Amniotic stem cell (primary cell): Measurements from ENCODE around the gene MBOAT7.
"Not testable (repeated sequence)": the region's sequence is repeated elsewhere in the genome, so short reads cannot be mapped to it uniquely, and the experiment has no call there.

Experiments
- DNase-seq: peaks from one replicate; lab custom pipeline; 2025; lab: John Stamatoyannopoulos, UW

MBOAT7 gene, protein sequence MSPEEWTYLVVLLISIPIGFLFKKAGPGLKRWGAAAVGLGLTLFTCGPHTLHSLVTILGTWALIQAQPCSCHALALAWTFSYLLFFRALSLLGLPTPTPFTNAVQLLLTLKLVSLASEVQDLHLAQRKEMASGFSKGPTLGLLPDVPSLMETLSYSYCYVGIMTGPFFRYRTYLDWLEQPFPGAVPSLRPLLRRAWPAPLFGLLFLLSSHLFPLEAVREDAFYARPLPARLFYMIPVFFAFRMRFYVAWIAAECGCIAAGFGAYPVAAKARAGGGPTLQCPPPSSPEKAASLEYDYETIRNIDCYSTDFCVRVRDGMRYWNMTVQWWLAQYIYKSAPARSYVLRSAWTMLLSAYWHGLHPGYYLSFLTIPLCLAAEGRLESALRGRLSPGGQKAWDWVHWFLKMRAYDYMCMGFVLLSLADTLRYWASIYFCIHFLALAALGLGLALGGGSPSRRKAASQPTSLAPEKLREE

DNA sequence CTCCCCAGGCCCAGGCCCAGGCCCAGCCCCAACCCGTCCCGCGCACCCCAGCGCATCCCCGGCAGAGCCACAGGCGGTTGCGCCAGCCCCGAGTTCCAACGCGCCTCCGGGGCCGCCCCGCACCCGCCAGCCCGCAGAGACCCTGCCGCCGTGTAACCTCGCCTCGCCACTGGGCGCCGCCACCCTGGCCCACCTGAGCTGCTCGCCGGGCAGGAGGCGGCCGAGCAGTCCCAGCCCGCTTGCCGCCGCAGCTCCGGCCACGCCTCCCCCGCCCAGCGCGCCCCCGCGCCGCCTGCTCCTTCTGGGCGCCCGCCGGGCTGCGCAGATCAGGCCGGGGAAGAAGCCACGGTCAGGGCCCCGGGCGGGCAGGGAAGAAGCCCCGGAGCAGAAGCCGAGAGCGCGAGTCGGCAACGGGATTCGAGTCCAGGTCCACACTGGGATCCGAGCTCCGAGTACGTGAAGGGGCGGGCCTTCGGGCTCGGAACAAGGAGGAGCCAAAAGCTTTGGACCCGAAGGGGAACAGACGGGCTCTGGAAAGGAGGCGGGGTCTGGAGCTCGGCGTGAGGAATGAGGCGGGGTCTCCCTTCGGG lies at the start of gene MBOAT7:
Gene MBOAT7 (minus strand): TSS at position 436 of the 590 bp plus-strand sequence. CDS start 1,072 bp downstream, outside the sequence.
- DNase-seq, result no peak

DNA sequence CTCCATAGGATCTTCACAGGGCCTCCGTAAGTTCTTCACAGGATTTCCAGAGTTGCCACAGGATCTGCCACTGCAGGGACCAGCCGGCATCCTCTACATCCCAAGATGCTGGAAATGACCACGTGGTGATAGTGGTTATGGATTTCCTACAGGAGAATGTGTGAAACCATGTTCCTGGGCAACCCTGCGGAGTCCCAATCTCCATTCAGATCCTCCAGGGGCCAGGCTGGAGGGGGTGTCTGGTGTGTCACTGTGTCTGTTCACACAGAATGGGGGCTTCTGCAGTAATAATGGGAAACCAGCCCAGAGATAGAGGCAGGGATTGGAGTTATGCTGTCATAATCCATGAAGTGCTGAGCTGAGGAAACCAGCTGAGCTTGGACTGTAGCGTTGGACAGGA lies 44.6 kb upstream of the MBOAT7 start:
- DNase-seq, result no peak

DNA sequence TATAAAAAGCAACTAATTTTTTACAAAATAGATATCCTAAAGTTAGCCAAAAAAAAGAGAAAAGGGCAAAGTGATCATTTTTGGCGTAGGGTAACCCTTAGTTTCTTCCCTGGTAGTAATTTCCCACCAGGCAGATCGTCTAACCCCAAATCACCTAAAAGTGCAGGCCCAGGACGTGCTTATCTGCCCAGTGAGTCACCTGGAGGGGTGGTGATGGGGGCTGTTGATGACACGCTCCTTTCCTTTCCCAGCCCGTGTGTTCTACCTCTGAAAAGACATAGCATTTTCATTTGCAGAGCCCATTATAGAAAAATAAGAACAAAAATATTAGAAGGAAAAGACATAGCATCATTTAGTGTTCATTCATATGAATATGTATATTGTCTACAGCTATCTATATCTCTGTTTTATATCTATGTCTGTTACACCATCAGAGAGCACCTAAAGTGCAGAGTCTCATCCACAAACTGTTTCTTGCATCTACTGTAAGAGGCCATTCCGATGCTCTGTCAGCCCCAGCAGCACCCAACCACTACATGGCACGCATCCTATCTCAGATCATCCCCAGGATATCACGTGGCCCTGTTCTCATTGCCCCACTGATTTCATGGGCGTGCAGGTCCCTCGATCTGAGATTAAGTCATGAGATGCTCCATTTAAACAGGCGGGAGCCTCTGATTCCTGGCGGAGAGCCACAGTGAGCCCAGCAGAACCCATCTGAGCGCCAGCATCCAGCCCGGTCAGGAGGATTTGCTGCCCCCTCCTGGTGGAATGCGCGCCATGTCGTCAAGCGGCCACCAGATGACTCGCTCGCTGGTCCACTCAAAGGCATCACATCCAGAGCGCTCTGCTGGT lies 41.9 kb upstream of the MBOAT7 start:
- peak; percentile 55 for DNase-seq

DNA sequence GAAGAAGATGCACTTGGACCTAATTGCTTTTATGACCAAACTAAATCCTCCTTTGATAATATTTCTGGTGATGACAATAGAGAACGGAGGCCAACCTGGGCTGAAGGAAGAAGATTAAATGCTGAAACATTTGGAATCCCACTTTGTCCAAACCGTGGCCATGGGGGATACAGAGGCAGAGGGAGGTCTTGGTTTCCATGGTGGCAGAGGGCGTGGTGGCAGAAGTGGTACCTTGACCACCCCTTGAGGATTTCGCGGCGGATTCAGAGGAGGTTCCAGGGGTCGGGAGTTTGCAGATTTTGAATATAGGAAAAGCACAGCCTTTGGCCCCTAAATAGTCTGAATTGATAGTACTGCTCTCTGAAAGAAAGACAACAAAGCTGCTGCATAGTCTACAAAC lies 40.7 kb upstream of the MBOAT7 start:
- no peak for DNase-seq

DNA sequence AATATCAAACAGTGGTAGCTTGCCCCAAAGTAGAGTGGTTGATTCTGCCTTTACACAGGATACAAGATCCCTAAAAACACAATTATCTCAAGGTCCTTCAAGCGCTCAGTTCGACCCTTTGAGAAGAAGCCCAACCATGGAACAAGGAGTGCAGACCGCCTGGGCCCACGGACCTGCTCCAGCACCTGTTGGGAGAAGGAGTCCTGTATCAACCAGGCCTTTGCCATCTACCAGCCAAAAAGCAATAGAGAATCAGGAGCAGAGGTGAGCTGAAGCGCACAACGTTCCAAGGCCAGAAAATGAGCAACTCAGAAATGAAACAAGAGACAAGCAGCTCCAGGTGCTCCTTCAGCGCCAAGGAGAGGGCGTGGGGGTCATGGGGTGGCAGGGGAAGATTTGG lies 39.8 kb upstream of the MBOAT7 start:
- DNase-seq, result no peak

DNA sequence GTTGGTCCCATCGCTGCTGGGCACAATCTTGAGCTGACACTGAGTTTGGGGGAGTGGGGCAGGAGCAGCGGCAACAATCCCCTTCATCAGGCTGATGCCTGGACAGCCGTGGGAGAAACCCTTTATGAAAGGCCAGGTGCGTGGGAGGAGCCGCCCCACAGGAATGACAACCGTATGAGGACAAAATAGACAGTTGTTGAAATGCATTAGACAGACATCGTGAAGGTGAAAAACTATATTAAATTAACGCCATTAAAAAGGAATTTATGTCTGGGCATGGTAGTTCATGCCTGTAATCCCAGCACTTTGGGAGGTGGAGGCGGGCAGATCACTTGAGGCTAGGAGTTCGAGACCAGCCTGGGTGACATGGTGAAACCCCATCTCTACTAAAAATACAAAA lies 35.2 kb upstream of the MBOAT7 start:
- DNase-seq, result not testable (repeated sequence)

DNA sequence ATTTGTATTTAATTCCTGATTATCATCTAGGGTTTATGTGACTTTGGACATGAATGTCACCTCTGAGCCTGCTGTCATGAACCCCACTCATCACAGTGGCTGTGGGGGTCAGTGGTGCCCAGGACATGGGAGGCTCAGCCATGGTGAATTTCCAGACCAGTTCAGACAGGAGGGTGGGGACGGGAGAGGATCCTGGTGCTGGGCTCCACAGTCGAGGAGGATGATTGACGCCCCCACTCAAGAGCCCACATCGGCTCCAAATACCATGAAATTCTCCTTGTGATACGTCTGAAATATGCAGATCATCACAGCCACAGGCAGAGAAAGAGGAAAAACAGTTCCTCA lies 34.5 kb upstream of the MBOAT7 start:
- DNase-seq, result not testable (repeated sequence)

DNA sequence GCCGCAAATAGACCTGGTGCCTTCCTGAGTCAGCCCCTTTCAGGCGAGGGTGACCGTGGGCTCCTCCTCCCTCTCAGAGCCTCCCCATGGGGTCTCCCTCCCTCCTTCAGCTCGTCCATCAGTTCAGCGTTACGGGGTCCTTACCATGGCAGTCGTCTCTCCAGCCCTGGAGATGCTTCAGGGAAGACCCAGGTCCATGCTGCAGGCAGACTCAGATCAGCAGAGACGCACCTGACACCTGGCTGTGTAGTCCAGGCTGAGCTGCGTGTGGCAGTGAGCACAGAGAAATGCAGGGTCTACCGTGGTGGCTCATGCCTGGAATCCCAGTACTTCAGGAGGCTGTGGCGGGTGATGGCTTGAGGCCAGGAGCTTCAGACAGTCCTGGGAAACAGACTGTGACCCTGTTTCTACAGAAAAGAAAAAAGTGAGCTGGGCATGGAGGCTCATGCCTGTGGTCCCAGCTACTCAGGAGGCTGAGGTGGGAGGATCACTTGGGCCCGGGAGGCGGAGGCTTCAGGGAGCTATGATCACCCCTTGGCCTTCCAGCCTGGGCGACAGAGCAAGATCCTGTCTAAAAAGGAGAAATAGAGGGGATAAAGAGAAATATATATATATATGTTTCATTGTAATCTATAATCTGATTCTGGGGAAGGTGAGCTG lies 34.0 kb upstream of the MBOAT7 start:
- not testable (repeated sequence) for DNase-seq

DNA sequence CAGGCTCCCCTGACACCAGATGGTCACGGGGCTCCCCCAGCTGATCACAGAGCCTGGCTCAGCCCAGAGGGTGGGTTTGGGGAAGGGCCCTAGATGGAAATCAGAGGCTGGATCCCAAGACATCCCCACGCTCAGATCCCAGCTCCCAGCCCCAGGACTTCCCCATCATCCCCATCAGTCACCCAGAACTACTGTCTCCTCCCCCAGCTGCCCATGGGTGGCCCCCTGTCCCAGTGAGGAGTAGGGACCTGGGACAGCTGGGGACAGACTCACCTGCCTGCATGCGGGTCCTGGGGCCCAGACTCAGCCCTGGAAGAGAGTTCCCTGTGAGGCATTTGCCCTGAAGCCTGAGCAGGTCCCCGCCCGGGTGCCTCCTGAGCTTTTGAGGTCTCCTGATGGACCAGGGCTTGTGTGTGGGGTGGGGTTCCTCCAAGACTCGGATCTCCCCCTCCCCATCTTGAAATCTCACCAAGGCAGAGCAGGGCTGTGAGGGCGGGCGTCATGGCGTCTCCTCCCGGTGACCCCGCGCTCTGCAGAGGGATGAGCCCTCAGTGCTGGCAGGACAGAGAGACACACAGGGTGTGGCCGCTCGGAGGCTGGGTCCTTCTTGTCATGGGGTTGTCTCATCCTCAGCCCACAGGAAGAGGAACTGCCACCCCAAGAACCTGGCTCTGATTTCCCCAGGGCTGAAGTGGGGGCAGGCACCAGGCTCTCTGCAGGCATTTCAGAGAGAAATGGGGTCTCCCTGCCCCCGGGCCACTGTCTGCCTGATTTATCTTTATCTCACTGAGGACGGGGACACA lies 33.3 kb upstream of the MBOAT7 start, which contains the start of gene LILRB3:
Gene LILRB3 (minus strand): TSS at position 534 of the 803 bp plus-strand sequence. CDS start 31 bp downstream, at position 503.
- DNase-seq, result not testable (repeated sequence)

DNA sequence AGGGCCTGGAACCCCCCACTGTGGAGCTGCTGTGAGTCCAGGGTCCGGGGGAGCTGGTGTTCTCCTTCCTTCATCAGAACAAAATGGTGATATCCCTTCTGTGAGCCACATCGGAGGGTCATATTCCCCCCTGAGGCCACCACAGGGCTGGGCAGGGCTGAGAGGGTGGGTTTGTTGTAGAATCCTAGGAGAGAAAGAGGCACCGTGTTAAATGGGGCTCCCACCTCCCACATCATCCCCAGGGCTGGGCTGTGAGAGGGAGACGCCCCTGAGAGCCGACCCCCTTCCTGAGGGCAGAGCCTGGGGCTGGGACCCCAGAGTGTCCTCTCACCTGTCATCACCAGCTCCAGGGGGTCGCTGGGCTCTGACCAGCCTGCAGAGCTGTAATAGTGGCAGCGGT lies 32.6 kb upstream of the MBOAT7 start:
- not testable (repeated sequence) for DNase-seq

DNA sequence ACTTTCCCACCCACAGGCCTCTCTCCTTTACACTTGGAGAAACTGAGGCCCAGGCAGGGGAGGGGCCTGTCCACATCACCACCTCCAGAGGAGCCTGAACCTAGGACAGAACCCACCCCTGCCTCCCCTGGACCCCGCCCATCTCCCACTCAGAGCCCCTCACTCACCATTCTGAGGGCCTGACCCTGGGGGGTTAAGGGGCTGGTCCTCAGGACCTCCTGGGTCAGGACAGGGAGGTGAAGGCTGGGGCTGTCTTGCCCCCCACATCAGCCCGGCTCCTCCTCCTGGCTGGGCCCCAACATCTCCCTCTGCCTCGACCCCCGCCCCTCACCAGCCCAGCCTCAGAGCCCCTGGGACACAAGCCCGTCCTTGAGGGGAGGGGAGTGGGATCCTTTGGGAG lies 30.3 kb upstream of the MBOAT7 start:
- DNase-seq, result not testable (repeated sequence)

DNA sequence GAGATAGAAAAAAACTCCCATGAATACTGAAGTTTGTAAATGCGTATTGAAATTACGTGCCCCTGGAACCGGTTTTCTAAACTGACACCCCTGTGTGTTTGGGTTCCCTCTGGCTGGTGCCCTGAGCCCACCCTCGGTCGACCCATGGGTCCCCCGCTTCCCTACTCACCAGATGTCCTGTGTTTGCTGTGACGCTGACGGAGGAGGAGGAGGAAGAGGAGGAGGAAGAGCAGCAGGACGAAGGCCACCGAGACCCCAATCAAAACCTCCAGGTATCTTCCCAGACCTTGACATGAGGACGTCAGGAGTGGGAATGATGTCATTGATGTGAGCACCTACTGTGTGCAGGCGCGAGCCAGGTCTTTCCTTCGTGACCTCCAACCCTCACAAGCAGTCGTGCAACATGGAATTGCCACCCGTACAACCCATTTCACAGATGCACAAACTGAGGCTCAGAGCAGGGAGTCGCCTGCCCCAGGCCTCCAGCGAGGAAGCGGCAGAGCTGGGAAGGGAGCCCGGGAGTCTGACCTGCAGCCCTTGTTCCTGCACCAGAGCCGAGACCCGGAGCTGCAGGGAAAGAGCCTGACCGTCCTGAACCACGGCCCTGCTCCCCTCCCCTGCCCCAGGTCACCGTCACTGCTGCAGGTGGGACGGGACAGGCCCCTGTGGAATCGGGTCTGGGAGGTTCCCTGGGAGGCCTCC lies 29.7 kb upstream of the MBOAT7 start:
- DNase-seq, result no peak

DNA sequence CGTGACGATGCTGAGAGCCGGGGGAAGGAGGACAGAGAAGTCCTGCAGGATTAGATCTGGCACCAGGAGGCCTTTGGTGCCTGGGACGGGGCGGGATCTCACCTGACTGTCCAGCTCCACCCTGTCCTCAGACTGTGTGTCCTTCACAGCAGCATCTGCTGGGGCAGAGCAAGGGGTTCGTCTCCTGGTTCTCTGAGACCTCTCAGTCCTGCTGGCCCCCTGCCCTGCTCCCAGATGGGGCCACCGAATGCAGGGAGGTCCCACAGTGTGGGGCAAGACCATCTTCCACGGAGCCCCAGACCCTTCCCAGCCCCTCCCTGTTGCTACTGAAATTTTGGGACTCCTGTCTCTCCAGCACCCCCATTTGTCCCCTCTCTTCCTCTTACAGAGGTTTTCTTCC lies 28.9 kb upstream of the MBOAT7 start:
- no peak for DNase-seq

DNA sequence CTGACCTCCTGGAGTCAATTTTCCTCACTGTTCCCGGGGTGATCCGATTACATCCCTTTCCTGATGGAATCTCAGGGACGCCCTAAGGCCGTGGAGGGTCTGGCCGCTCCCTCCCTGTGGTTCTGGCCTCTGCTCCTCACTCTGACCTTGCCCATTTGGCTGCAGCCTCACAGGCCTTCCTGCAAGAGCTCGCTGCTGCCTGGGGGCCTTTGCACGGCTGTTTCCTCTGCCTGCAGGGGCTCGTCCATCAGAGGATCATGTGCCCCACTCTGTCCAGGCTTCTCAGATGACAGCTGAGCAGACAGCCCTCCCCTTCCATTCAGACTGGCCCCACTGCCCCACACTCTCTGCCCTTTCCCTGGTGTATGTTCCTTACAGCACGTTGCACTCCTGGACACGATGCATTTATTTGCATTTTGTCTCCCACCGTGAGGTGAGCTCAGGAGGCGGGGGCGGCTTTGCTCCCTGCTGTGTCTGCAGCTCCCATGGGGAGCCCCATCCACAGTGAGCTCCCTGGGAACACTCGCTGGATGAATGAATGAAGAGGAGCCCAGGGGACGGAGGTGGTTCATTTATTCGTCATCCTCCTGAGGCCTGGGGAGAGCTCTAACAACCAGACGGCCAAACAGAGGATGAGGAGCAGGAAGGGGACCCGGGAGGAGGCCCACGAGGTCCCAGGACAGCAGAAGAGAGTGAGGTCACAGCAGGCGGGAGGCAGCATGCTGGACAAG lies 28.3 kb upstream of the MBOAT7 start:
- not testable (repeated sequence) for DNase-seq

DNA sequence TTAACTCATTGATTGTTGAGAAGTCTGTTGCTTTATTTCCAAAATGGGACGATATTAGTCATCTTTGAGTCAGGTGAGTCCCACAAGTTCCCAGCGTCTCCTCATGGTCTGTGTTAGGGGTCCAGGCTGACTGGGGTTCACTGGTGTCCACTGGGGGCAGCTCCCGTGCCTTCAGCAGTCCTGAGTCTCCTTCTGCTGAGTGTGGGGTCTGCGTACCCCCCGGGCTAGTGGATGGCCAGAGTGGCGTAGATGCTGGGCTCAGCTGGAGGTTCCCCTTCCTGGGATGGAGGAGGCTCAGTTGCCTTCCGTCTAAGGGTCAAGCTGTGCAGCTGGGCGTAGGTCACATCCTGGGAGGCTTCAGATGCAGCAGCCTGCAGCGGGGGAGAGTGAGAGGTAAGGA lies 27.5 kb upstream of the MBOAT7 start:
- no peak for DNase-seq

DNA sequence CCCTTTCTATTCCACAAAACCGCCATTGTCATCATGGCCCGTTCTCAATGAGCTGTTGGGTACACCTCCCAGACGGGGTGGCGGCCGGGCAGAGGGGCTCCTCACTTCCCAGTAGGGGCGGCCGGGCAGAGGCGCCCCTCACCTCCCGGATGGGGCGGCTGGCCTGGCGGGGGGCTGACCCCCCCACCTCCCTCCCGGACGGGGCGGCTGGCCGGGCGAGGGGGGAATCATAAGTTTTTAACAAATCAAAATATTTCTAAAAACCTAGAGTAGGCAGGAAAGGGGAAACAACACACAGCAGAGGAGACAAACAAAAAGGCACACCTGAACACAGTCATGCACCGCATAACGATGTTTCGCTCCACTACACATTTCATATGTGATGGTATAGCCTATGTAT lies 25.4 kb upstream of the MBOAT7 start:
- not testable (repeated sequence) for DNase-seq

DNA sequence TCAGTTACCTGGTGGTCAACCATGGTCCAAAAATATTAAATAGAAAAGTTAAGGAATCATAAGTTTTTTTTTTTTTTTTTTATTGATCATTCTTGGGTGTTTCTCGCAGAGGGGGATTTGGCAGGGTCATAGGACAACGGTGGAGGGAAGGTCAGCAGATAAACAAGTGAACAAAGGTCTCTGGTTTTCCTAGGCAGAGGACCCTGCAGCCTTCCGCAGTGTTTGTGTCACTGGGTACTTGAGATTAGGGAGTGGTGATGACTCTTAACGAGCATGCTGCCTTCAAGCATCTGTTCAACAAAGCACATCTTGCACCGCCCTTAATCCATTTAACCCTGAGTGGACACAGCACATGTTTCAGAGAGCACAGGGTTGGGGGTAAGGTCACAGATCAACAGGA lies 24.8 kb upstream of the MBOAT7 start:
- DNase-seq, result not testable (repeated sequence)

DNA sequence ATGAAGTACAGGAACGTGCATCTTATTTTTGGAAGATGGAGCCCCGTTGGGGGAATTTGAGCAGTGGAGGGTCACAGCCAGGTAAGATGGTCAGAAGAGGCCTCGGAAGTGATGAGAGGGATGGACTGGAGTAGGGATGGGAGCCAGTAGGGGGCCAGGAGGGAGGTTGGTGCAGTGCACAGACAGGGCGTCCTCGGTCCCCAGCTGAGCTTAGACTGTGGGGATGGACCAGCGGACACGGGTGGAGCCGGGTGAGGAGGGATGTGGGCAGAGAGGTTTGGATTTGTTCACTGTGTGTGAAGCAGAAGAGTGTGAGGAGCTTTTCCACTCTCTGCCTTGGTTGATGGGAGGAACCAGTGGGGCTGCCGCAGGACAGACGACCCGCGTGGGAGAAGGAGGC lies 21.9 kb upstream of the MBOAT7 start:
- DNase-seq, result no peak

DNA sequence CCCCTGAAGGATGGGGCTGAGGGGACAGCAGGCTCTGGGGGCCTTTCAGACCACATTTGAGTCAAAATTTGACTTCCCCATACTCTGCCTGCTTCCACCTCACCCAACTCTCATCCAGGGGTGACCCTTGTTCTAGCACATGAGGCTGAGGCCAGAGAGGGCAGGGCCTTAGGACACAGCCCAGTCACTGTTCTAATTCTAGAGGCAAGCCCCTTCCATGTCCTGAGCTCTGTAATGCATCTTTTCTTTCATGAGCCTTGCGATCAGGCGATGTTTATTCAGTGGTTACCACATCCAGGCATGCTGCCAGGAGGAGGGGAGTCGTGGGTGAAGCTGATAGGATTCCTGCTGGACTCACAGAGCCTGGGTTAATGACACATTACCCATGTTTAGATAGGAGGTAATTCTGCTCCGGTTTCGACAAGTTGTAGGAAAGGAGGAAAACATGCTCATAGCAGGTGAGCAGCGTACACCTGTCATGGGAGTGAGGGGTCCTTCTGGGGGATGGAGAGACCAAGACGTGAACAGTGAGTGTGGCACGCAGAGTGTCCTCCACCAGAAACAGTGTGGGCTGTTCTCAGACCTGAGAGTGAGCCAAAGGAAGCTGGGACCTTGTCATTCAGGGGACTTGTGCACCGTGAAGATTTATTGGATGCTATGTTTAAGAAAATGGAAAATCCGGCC lies 20.6 kb upstream of the MBOAT7 start:
- DNase-seq, result peak; percentile 83
